Stimulated activated CD4-positive, alpha-beta T cell treated with anti-CD3 and anti-CD28 coated beads, Interleukin-2, amount 100 ng/mL, for 24 hours (primary cell): ENCODE measurements around the gene GRM7.

Experiments used
- DNase-seq, 2 donors: peaks; one replicate each; pipeline ENCODE4 v3.0.0-alpha.2; 2020

The GRM7 gene

DNA sequence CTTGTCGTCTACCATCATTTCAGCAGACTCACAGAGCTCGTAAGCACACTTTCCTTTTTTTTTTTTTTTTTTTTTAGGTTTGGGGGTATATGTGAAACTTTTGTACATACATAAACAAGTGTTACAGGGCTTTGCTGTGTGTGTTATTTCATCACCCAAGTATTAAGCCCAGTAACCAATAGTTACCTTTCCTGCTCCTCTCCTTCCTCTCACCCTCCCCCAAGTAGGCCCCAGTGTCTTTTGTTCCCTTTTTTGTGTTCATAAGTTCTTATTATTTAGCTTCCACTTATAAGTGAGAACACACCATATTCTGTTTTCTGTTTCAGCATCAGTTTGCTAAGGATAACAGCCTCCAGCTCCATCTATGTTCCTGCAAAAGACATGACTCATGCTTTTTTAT, 746.8 kb downstream of the GRM7 start:
- DNase-seq: no peak

DNA sequence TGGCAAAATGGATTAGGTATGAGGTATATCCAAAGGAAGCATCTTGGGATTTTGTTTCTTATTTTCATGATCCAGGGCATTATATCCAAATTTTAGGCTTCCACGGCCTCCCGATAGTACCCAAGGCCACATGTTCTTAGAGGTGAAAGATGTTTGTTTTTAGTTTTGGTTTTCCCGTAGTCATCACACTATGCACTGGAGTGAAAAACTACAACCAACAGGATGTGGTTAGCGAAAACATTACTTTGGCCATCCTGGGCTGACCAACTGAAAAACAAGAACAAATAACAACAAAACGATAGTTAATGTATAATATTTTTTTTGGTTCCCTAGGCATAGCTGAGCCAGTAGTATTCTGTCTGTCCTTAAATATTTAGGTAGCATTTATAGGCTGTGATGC, 749.7 kb downstream of the GRM7 start:
- DNase-seq: no peak

DNA sequence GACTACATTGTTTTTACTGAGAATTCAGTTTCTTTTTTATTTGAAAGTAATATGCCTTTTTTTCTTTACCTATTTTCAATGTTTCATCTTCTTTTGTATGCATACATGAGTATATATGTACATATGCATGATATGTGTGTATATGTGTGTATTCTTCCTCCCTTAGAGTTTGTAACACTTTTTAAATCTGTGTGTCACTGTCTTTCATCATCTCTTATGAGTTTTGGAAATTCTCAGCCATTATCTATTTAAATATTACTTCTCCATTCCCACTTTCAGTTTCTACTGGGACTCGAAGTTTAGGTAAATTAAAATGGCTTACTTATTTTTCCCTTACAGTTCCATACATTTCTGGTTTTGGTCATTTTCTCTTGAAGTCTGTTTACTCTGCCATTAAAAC, 754.1 kb downstream of the GRM7 start:
- no peak for DNase-seq

- no peak for DNase-seq
Observed at GRCh38 chr3:7618606-7619005, 757.7 kb downstream of the GRM7 start.

DNA sequence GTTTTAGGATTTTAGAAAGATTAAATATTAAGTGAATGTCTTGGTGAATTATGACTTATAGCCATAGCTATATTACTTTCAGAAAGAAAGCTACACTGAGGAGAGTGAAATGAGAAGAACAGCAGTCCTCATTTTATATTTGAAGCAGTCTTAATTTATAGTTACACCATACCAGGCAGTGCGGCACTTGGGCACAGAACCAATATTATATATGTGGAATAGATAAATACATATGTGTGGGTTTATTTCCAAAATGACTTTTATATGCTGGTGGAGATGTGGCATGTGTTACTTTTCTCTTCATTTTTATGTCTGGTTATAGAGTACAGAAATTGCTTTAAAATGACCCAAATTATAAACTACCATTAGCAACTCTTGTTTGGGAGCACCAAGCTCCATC, 759.5 kb downstream of the GRM7 start:
- DNase-seq: no peak

- no peak for DNase-seq
Observed at GRCh38 chr3:7621046-7621630, 760.2 kb downstream of the GRM7 start.

GRCh38 chr3:7621651-7622050, 760.7 kb downstream of the GRM7 start:
- no peak for DNase-seq

DNA sequence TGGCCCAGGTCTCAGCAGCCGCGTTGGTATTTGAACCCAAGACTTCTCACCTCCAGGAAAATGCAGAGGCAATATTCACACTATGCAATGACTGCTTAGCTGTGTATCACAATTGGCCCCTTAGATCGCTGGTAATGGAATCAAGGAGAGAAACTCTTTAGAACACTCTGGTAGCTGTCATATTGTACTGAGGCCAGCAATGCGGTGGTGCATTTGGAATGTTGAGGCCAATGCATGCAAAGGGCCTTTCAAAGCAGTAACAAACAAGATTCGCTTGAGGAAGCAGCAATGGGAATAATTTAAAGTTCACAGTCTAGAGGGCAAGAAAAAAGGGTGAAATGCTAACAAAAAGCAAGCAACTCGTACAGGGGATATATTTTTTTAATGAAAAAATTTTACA, 764.1 kb downstream of the GRM7 start:
- no peak for DNase-seq

DNA sequence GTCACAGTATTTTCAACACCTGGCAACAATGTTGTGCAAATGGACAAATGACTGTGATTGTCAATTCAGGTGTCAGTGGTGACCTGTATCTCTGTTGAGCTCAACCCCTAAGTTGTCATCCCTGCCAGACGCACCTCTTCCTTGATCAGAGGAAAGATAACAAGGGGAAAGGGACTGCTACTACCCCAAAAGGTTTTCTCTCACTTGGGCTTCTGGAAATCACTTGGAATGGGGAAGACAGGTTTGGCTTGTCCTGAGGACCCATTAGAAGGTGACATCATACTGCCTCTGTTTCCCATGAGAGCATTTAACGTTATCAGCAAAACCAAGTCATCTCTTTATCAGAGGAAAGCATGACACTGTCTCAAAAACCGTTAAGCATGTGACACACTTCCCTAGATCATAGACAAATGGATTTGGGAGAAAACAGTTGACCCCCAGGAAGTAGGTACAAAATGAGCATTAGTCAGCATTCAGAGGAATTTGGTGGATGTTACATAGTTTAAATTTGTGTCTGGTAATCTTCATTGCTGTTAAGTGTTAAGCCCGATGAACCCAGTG, 769.5 kb downstream of the GRM7 start:
- no peak for DNase-seq

DNA sequence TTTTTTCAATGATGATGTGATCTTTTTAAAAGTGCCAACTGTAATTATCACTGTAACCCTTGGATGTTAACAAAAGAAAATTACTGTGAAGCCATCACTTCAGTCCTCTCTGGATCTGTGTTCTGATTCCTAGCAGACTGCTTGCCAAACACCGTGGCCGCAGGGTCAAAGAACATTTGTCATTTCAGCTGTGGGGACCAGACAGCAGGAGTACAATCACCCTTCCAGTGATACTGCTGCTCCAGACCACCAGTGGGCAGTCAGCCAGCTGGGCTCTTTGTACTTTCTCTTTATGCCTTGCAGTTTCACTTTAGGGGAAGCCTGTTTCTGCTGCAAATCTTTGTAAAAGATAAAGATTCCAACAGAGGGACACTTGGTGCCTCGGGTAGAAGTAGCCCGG, 770.0 kb downstream of the GRM7 start:
- DNase-seq: no peak

- no peak for DNase-seq
Observed at GRCh38 chr3:7632305-7632704, 771.4 kb downstream of the GRM7 start.

DNA sequence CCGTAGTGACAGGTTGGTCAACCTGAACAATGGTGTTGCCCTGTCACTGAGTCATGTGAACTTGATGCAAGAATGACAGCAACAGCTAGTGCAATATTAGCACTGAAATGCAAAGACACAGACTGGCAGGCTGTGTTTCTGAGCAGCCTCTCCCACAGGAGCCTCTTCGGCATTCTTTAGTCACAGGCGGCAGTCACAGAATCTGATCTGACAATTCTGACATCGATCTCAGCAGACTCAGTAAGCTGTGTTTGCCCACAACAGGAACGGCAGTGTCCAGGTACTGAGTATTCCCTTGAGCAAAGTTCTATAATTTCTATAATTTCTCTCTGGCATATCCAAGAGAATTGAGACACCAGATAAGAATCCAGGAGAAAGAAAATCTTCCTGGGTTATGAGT, 776.8 kb downstream of the GRM7 start:
- no peak for DNase-seq

GRCh38 chr3:7638103-7638502, 777.2 kb downstream of the GRM7 start:
- no peak for DNase-seq

DNA sequence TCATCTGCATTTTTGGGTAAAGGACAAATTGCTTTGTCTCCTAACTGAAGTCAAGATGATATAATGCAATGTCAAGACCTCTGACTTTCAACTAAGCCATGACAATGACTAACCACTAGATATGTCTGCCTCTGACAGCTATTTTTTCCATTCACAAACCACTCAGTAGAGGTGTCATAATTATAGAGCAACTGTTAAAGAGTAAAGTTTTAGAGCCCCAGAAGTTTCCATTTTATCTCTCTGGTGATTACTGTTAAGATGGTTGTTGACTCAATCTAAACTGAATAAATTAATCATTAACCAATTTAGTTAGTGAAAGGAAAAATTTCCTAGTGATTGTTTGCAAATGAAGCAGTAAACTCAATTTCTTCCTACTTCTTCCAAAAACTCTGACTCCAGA, 779.9 kb downstream of the GRM7 start:
- DNase-seq: no peak

GRCh38 chr3:7646851-7647250, 785.9 kb downstream of the GRM7 start:
- no peak for DNase-seq

GRCh38 chr3:7650466-7650865, 789.6 kb downstream of the GRM7 start:
- DNase-seq: no peak

DNA sequence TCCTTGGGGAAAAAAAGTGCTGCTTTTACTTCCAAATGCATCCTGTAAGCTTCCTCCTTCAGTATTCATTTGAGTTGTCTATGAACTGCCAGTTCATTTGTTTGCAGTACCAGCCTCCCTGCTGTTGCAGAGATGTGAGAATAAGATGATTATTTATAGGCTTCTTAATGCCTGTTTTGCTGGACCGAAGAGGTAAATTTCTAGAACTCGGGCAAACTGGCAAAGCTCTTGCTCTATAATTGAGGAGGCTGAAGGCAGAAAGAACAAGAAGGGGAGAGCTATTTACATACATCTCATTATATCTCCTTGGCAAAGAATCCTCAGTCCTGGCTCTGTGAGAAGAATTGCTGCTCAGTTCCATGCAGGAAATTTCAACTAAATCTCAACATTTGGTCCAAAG, 790.4 kb downstream of the GRM7 start:
- no peak for DNase-seq

- DNase-seq: no peak
Observed at GRCh38 chr3:7657214-7658112, 796.5 kb downstream of the GRM7 start.

DNA sequence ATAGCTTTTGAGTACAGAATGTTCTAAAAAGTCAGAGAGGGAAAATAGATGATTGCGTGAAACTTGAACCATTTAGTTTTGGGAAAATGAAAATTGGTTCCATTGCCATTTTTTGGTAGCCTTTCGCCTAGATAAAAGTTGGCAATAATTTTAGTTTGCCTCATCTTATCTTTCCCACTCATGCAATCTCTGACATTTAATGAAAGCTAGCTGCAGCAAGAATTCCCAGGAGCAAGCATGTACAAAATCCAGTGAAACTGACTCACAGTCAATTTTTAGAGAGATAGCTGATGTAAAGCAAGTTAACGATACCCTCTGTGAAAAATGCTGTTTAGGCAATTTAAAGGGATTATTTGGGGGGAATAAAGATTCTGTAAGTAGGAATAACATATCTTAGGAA, 797.4 kb downstream of the GRM7 start:
- DNase-seq: no peak

DNA sequence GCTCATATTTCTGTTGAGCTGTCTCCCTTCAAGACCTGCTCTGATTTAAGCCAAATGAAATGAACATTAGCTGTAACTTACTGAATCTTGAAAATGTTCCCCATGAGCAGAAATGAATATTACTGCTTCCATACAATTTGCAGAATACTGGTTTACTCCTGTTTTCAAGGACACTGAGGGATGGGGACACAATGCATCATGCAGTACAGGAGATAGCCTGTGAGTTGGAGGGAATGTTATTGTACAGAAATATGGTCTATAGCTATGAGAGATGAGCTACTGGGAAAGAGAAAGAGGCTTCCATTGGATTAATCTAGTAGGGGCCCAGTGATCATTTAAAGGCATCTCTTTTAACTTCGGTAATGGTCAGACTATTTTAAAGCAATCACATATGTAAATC, 798.2 kb downstream of the GRM7 start:
- no peak for DNase-seq

GRCh38 chr3:7663771-7664170, 802.9 kb downstream of the GRM7 start:
- DNase-seq: no peak

- no peak for DNase-seq
Observed at GRCh38 chr3:7667774-7668173, 806.9 kb downstream of the GRM7 start.

GRCh38 chr3:7669641-7670040, 808.7 kb downstream of the GRM7 start:
- no peak for DNase-seq

- DNase-seq: no peak
Observed at GRCh38 chr3:7678521-7678920, 817.6 kb downstream of the GRM7 start.
